Measurements from ENCODE around the gene CAMKMT. TPM values are rescaled to one million over a fixed set of nuclear protein-coding genes. Genes with fewer than 3 reads are reported as not detected.
"Not testable (repeated sequence)": the region's sequence is repeated elsewhere in the genome, so short reads cannot be mapped to it uniquely, and the experiment has no call there.

The CAMKMT gene
- total and polyA plus RNA-seq, 8 donors, result 1.4 to 27.4 (median 6.2) TPM

DNA sequence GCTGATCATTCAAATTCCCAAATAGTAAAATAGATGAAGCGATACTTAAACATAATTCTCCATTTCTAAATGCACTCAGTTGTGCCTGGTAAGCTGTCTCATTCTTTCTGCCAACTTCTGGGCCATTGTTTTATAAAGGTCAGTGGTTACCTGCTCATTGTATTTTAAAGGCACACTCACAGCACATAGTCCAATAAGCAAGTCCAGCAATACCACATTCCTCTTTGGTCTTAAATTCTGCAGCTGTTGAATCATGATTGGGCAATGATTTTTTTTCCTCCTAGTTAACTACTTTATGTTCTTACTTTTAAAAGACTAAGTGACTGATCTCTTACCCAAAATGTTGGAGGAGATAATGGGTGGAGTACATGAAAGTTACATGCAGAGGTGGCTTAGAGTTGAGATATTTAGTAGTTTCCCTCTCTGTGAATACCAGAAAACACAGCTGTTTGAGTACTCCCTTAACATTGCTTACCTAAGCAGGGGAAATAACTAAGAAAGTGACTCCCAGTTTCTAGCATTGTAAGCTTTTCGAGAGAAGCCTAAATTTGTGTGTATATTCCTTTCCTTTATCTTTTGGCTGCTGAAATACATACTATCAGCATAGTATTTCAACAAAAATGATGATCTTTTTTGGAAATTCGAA lies 220.7 kb downstream of the CAMKMT start:
- Histone ChIP-seq H3K36me3 (no peaks in the 10 kb centered on the region), H3K4me1 (no peaks in the 10 kb centered on the region), H3K4me3 (no peak overlapping the region), H3K27ac (no peak overlapping the region), H3K27me3 (no peaks in the 10 kb centered on the region), H3K9me3 (no peaks in the 10 kb centered on the region)
- WGBS, 5 donors, result 57 to 86% (median 61%) methylated on average over 3 of the region's 3 CpGs
- intact Hi-C loops (cut with DNase I; ENCODE audit: low total_unique reads), result no loop called here
- TF ChIP-seq EP300 (IDR thresholded peaks at IDR 0.05), result no peak
- TF ChIP-seq POLR2A (IDR thresholded peaks at IDR 0.05), result no peak
- TF ChIP-seq POLR2AphosphoS5 (IDR thresholded peaks at IDR 0.05), result no peak
- TF ChIP-seq, protein P1, sequence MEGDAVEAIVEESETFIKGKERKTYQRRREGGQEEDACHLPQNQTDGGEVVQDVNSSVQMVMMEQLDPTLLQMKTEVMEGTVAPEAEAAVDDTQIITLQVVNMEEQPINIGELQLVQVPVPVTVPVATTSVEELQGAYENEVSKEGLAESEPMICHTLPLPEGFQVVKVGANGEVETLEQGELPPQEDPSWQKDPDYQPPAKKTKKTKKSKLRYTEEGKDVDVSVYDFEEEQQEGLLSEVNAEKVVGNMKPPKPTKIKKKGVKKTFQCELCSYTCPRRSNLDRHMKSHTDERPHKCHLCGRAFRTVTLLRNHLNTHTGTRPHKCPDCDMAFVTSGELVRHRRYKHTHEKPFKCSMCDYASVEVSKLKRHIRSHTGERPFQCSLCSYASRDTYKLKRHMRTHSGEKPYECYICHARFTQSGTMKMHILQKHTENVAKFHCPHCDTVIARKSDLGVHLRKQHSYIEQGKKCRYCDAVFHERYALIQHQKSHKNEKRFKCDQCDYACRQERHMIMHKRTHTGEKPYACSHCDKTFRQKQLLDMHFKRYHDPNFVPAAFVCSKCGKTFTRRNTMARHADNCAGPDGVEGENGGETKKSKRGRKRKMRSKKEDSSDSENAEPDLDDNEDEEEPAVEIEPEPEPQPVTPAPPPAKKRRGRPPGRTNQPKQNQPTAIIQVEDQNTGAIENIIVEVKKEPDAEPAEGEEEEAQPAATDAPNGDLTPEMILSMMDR (IDR thresholded peaks at IDR 0.05), result no peak
- no peak for DNase-seq

DNA sequence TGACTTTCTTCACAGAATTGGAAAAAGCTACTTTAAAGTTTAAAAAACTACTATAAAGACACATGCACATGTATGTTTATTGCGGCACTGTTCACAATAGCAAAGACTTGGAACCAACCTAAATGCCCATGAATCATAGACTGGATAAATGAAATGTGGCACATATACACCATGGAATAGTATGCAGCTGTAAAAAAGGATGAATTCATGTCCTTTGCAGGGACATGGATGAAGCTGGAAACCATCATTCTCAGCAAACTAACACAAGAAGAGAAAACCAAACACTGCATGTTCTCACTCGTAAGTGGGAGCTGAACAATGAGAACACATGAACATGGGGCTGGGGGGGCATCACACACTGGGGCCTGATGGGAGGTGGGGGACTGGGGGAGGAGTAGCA lies 233.9 kb downstream of the CAMKMT start:
- intact Hi-C loops (cut with DNase I; ENCODE audit: low total_unique reads); H3K4me3 ChIP-seq; DNase-seq; H3K27me3 ChIP-seq; H3K36me3 ChIP-seq; H3K27ac ChIP-seq; H3K4me1 ChIP-seq; H3K9me3 ChIP-seq: not testable (repeated sequence)
- 89 to 100% (median 96%) methylated on average over 2 of the region's 2 CpGs for WGBS, 5 donors

DNA sequence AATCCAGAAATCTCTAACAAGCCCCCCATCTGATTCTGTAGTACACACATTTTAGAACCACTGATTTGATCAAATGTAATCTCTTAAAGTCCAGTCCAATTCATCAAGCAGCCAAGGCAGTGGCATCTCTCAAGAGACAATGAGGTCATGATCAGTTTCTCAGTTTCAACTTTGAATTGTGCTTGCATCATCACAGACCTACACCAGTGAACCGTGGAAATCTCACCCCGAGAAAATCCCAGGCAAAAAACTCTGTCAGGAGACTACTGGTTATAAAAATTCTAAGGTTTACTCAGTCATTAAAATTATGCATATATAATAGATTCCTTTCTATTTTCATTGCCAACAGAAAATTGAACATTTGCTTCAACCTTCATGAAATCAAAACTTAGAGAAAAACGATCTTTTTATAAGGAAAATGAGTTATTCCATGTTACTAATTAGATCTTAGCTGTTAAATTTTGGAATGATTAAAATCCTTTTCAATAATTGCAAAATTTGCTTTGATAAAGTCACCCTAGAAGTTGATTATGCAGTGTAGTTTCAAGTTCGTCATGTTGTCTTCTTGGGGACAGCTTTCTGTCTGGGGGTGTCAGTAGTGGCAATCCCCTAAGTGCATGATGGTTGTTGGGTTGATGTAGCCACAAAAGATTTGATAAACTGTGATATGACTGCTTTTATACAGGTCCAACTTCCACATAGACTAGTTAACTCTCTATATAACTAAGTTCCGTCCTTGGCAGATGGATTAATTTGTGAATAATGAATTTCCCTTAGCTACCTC lies 235.0 kb downstream of the CAMKMT start:
- no peak overlapping the region for H3K4me3 ChIP-seq
- H3K4me1 ChIP-seq, result no peaks in the 10 kb centered on the region
- WGBS, 5 donors, result 83 to 89% (median 85%) methylated on average over 5 of the region's 5 CpGs
- H3K9me3 ChIP-seq, result no peaks in the 10 kb centered on the region
- TF ChIP-seq POLR2AphosphoS5 (IDR thresholded peaks at IDR 0.05), result no peak
- no peak for TF ChIP-seq POLR2A (IDR thresholded peaks at IDR 0.05)
- TF ChIP-seq EP300 (IDR thresholded peaks at IDR 0.05), result no peak
- TF ChIP-seq, protein P1 (IDR thresholded peaks at IDR 0.05), result no peak
- intact Hi-C loops (cut with DNase I; ENCODE audit: low total_unique reads), result no loop called here
- no peak overlapping the region for H3K27ac ChIP-seq
- no peak for DNase-seq
- no peaks in the 10 kb centered on the region for H3K36me3 ChIP-seq
- H3K27me3 ChIP-seq, result no peaks in the 10 kb centered on the region

DNA sequence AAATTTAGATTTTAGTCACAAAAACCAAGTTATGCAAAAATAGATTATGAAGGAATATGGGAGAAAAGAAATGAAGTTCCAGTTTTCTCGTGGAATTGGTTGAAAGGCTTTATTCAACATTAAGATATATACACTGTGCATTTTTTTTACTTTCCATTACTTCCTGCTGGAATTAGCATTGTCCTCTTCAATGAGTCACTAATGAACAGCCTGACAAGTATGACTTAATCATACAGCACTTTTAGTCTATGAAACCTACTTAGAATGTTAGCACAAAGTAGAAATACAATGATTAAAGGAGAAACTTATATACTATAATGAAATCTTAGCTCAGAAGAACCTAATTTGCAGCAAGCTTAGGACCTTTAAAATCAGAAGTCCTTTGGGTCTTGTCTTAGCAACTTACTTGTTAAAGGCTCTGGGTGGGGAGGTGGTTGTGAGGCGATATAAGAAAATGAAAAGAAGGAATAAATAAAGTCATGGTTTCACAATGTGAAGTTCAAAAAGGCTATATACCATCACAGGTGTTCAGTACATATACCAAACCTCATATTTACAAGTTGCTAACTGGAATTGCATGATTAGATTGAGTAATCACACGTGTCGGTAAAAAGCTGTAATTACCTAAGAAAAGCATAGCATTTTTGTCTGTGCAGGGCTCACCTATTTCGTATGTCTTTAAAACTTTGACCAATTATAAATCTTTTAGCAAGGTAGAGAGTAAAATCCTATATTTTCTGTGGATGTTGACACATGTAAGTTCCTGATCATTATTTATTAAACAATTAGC lies 236.8 kb downstream of the CAMKMT start:
- Histone ChIP-seq H3K4me1 (no peaks in the 10 kb centered on the region), H3K36me3 (no peaks in the 10 kb centered on the region), H3K9me3 (no peaks in the 10 kb centered on the region), H3K4me3 (no peak overlapping the region), H3K27ac (no peak overlapping the region), H3K27me3 (no peaks in the 10 kb centered on the region)
- DNase-seq, result no peak
- TF ChIP-seq POLR2A (IDR thresholded peaks at IDR 0.05), result no peak
- TF ChIP-seq, protein P1 (IDR thresholded peaks at IDR 0.05), result no peak
- no peak for TF ChIP-seq POLR2AphosphoS5 (IDR thresholded peaks at IDR 0.05)
- TF ChIP-seq EP300 (IDR thresholded peaks at IDR 0.05), result no peak
- WGBS, 5 donors, result 68 to 86% (median 77%) methylated on average over 5 of the region's 5 CpGs
- intact Hi-C loops (cut with DNase I; ENCODE audit: low total_unique reads), result no loop called here
